K562 (cell line): ENCODE measurements around the gene GPATCH4. TPM values are rescaled to one million over a fixed set of nuclear protein-coding genes. Genes with fewer than 3 reads are reported as not detected.
A peak's percentile ranks its signal among the peaks of the same experiment; 100 is the strongest.

ENCODE experiments used
- ADNP ChIP-seq: fragments of 200-800 bp; sonication (Bioruptor generic); IDR thresholded peaks from 2 replicates; pipeline ENCODE4 v1.6.1; 2016; ENCODE audit warnings: missing genetic modification characterization, missing compliant biosample characterization
- BDP1 ChIP-seq: IDR thresholded peaks from 3 replicates; pipeline ENCODE4 v1.6.1; 2011; ENCODE audit not compliant: insufficient read length, insufficient read depth
- CAMTA2 ChIP-seq: fragments of 250-450 bp; sonication (Bioruptor Pico); conservative IDR thresholded peaks from 2 replicates; pipeline ENCODE4 v1.5.1; 2022
- CBX1 ChIP-seq: sonication (generic); IDR thresholded peaks from 2 replicates; pipeline ENCODE4 v1.6.1; 2016; ENCODE audit warnings: antibody characterized with exemption, low read depth, mild to moderate bottlenecking
- CHCHD3 ChIP-seq: fragments of 250-450 bp; sonication (Bioruptor Pico); IDR thresholded peaks from 2 replicates; pipeline ENCODE4 v2.1.2; 2022; ENCODE audit warnings: mild to moderate bottlenecking
- CXXC5 ChIP-seq: fragments of 250-450 bp; sonication (Bioruptor Pico); IDR thresholded peaks from 2 replicates; pipeline ENCODE4 v1.8.0; 2022; ENCODE audit warnings: inconsistent platforms, mild to moderate bottlenecking, moderate library complexity
- FIP1L1 ChIP-seq: fragments of 200-400 bp; formaldehyde crosslinking; IDR thresholded peaks from 2 replicates; pipeline ENCODE4 v1.6.1; 2018; ENCODE audit warnings: mild to moderate bottlenecking, low read depth, low read length; ENCODE audit not compliant: poor library complexity, severe bottlenecking
- FOXP1 ChIP-seq: sonication (generic); formaldehyde crosslinking; IDR thresholded peaks from 2 replicates; pipeline ENCODE4 v1.8.0; 2022; ENCODE audit warnings: mild to moderate bottlenecking, missing genetic modification reagents
- HNRNPLL ChIP-seq: fragments of 200-400 bp; formaldehyde crosslinking; IDR thresholded peaks from 2 replicates; pipeline ENCODE4 v1.6.1; 2017; ENCODE audit warnings: low read length, low read depth, mild to moderate bottlenecking; ENCODE audit not compliant: poor library complexity, severe bottlenecking
- NCOR1 ChIP-seq: fragments of 450-650 bp; IDR thresholded peaks from 2 replicates; pipeline ENCODE4 v1.6.1; 2016; ENCODE audit warnings: mild to moderate bottlenecking, moderate library complexity
- NFE2L1 ChIP-seq: fragments of 450-650 bp; IDR thresholded peaks from 2 replicates; pipeline ENCODE4 v1.6.1; 2016; ENCODE audit warnings: missing genetic modification characterization, low read depth, mild to moderate bottlenecking, missing compliant biosample characterization, moderate library complexity, borderline replicate concordance
- NFIC ChIP-seq: fragments of 450-650 bp; IDR thresholded peaks from 2 replicates; pipeline ENCODE4 v1.6.1; 2017; ENCODE audit warnings: mild to moderate bottlenecking, inconsistent platforms
- RBM17 ChIP-seq: fragments of 200-400 bp; formaldehyde crosslinking; IDR thresholded peaks from 2 replicates; pipeline ENCODE4 v1.6.1; 2017; ENCODE audit warnings: low read depth, mild to moderate bottlenecking, low read length, borderline replicate concordance
- RFX5 ChIP-seq: IDR thresholded peaks from 2 replicates; pipeline ENCODE4 v1.6.1; 2011; ENCODE audit warnings: low read depth, mild to moderate bottlenecking, improper control_type of control experiment, low read length
- SLC30A9 ChIP-seq: fragments of 250-450 bp; sonication (Bioruptor Pico); IDR thresholded peaks from 2 replicates; pipeline ENCODE4 v1.8.0; 2022; ENCODE audit warnings: mild to moderate bottlenecking, moderate library complexity
- SREBF1 ChIP-seq: fragments of 150-350 bp; IDR thresholded peaks from 2 replicates; pipeline ENCODE4 v1.6.1; 2014; ENCODE audit warnings: antibody characterized with exemption, low read depth, low read length, borderline replicate concordance
- SRSF3 ChIP-seq: fragments of 200-400 bp; formaldehyde crosslinking; IDR thresholded peaks from 2 replicates; pipeline ENCODE4 v1.6.1; 2016; ENCODE audit warnings: mild to moderate bottlenecking, low read length, moderate library complexity; ENCODE audit not compliant: insufficient read depth
- STAG1 ChIP-seq: sonication (generic); formaldehyde crosslinking; IDR thresholded peaks from 2 replicates; pipeline ENCODE4 v1.5.0; 2020; ENCODE audit warnings: missing genetic modification reagents, borderline replicate concordance
- TEAD2 ChIP-seq: fragments of 450-650 bp; IDR thresholded peaks from 2 replicates; pipeline ENCODE4 v1.6.1; 2016; ENCODE audit warnings: missing genetic modification characterization, control low read depth, missing compliant biosample characterization
- THRAP3 ChIP-seq: fragments of 450-650 bp; IDR thresholded peaks from 2 replicates; pipeline ENCODE4 v1.6.1; 2016; ENCODE audit warnings: mild to moderate bottlenecking, inconsistent platforms, borderline replicate concordance
- YBX1 ChIP-seq: fragments of 450-650 bp; IDR thresholded peaks from 2 replicates; pipeline ENCODE4 v1.7.1; 2016; ENCODE audit warnings: mild to moderate bottlenecking
- ZNF583 ChIP-seq: fragments of 250-450 bp; sonication (Bioruptor Pico); IDR thresholded peaks from 2 replicates; pipeline ENCODE4 v1.4.0; 2020
- ZNF707 ChIP-seq: fragments of 250-450 bp; sonication (Bioruptor Pico); conservative IDR thresholded peaks from 2 replicates; pipeline ENCODE4 v1.8.0; 2022; ENCODE audit warnings: inconsistent platforms, mild to moderate bottlenecking, moderate library complexity
- ZNF766 ChIP-seq: fragments of 200-800 bp; sonication (Bioruptor generic); conservative IDR thresholded peaks from 2 replicates; pipeline ENCODE4 v1.6.1; 2016; ENCODE audit warnings: missing genetic modification characterization, missing compliant biosample characterization
- polyA plus RNA-seq, 8 experiments: library from polyadenylated mRNA; depleted of rRNA in 4 of 8; stranded (reverse) in 5 of 8; unstranded in 3 of 8; fragments of >200 nt; fragmentation: Nextera tagmentation in 2 of 8; fragmentation: Illumina TruSeq in 1 of 8; extraction: Ambion mirVana in 2 of 8; extraction: Trizol in 1 of 8; gene quantifications; 2 replicates each; pipeline versions ENCODE4 v1.2.1 to v1.2.3, GENCODE V29; 2011 to 2014; ENCODE audit warnings: inconsistent platforms in 1 of 8, missing spikeins in 1 of 8
- total RNA-seq, 7 experiments: library from RNA; depleted of rRNA in 6 of 7; stranded (reverse); fragments of >200 nt in 6 of 7; fragmentation: Illumina TruSeq in 2 of 7; extraction: Trizol in 2 of 7; gene quantifications; 2 replicates each; pipeline versions ENCODE4 v1.2.1 to v1.2.3, GENCODE V29; 2011 to 2021; ENCODE audit warnings: low replicate concordance in 1 of 7
- TF ChIP-seq, protein P1 (sequence below): fragments of 450-650 bp; IDR thresholded peaks from 2 replicates; pipeline ENCODE4 v1.6.1; 2014; ENCODE audit warnings: low read depth, mild to moderate bottlenecking, moderate library complexity, borderline replicate concordance
- TF ChIP-seq, protein P2 (sequence below): fragments of 250-450 bp; sonication (Bioruptor Pico); IDR thresholded peaks from 2 replicates; pipeline ENCODE4 v1.4.0; 2020
- TF ChIP-seq, protein P3 (sequence below): fragments of 250-450 bp; sonication (Bioruptor Pico); IDR thresholded peaks from 2 replicates; pipeline ENCODE4 v1.4.0; 2020; ENCODE audit warnings: mild to moderate bottlenecking

Gene GPATCH4
- total and polyA plus RNA-seq, 9 of the 15 experiments (the other 6 are each of a cell fraction or from before 2014, with no cell fraction given): 43.7 to 105 (median 76.5) TPM

DNA sequence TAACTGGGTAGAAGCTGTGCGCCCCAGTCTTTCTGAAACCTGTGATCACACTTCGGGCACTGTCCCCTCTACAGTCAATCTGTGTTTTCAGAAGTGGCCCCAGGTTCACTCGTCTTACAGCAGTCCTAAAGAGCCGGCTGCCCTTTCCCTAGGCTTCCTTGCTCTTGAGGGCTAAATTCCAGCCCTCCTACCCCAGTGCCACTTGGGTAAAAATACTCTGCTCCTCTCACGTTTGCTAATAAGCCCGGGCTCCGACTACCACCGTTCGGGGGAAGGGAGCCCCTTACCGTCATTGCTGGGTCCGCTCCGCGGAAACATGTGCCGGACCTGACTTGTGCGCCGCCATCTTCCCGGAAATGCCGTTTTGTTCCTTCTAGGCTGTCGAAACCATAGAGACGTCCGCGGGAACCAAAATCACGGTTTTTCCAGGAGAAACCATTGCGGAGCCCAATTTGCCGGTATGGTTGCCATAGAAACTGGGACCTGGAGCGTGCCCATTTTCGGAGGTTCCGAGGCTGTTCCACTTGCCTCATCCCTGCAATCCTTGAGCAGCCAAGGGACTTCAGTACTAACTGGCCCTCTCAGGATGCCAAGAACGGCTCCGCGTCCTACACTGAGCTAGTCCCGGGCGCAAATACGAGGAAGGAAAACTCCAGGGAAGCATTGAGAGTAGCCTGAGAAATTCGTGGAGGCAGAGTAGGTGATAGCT lies at the start of gene GPATCH4 (continued):
- no peak for TF ChIP-seq BDP1
- no peak for TF ChIP-seq SRSF3
- TF ChIP-seq CBX1: no peak
- no peak for TF ChIP-seq STAG1
- TF ChIP-seq YBX1: no peak
- TF ChIP-seq FIP1L1: no peak
- no peak for TF ChIP-seq NFE2L1
- 0 out of 2 replicates have a peak, but pooled peaks have one; percentile 28 for TF ChIP-seq ZNF707 (CRISPR knock-in tag)
- no peak for TF ChIP-seq ZNF583 (CRISPR knock-in tag)
- no peak for TF ChIP-seq TEAD2
- no peak for TF ChIP-seq THRAP3
- no peak for TF ChIP-seq NCOR1
- peak; percentile 10; the same call in 1 of the 2 replicates for TF ChIP-seq NFIC
- TF ChIP-seq ZNF766 (CRISPR knock-in tag): no peak
- TF ChIP-seq, protein P1, sequence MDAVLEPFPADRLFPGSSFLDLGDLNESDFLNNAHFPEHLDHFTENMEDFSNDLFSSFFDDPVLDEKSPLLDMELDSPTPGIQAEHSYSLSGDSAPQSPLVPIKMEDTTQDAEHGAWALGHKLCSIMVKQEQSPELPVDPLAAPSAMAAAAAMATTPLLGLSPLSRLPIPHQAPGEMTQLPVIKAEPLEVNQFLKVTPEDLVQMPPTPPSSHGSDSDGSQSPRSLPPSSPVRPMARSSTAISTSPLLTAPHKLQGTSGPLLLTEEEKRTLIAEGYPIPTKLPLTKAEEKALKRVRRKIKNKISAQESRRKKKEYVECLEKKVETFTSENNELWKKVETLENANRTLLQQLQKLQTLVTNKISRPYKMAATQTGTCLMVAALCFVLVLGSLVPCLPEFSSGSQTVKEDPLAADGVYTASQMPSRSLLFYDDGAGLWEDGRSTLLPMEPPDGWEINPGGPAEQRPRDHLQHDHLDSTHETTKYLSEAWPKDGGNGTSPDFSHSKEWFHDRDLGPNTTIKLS: peak; percentile 81
- TF ChIP-seq, protein P2, sequence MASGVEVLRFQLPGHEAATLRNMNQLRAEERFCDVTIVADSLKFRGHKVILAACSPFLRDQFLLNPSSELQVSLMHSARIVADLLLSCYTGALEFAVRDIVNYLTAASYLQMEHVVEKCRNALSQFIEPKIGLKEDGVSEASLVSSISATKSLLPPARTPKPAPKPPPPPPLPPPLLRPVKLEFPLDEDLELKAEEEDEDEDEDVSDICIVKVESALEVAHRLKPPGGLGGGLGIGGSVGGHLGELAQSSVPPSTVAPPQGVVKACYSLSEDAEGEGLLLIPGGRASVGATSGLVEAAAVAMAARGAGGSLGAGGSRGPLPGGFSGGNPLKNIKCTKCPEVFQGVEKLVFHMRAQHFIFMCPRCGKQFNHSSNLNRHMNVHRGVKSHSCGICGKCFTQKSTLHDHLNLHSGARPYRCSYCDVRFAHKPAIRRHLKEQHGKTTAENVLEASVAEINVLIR (CRISPR knock-in tag): no peak
- no peak for TF ChIP-seq CAMTA2 (CRISPR knock-in tag)
- no peak for TF ChIP-seq SLC30A9 (CRISPR knock-in tag)
- no peak for TF ChIP-seq FOXP1 (CRISPR knock-in tag)
- 0 out of 2 replicates have a peak, but pooled peaks have one; percentile 49 for TF ChIP-seq RFX5
- TF ChIP-seq CXXC5 (CRISPR knock-in tag): peak; percentile 56
- no peak for TF ChIP-seq ADNP
- TF ChIP-seq, protein P3, sequence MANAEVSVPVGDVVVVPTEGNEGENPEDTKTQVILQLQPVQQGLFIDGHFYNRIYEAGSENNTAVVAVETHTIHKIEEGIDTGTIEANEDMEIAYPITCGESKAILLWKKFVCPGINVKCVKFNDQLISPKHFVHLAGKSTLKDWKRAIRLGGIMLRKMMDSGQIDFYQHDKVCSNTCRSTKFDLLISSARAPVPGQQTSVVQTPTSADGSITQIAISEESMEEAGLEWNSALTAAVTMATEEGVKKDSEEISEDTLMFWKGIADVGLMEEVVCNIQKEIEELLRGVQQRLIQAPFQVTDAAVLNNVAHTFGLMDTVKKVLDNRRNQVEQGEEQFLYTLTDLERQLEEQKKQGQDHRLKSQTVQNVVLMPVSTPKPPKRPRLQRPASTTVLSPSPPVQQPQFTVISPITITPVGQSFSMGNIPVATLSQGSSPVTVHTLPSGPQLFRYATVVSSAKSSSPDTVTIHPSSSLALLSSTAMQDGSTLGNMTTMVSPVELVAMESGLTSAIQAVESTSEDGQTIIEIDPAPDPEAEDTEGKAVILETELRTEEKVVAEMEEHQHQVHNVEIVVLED (CRISPR knock-in tag): peak; percentile 39; the same call in 1 of the 2 replicates
- no peak for TF ChIP-seq SREBF1
- no peak for TF ChIP-seq HNRNPLL
- no peak for TF ChIP-seq RBM17
- no peak for TF ChIP-seq CHCHD3 (CRISPR knock-in tag)
